ENCODE results near the gene PNMA6E.
A peak's percentile ranks its signal among the peaks of the same experiment; 100 is the strongest.

The PNMA6E gene

DNA sequence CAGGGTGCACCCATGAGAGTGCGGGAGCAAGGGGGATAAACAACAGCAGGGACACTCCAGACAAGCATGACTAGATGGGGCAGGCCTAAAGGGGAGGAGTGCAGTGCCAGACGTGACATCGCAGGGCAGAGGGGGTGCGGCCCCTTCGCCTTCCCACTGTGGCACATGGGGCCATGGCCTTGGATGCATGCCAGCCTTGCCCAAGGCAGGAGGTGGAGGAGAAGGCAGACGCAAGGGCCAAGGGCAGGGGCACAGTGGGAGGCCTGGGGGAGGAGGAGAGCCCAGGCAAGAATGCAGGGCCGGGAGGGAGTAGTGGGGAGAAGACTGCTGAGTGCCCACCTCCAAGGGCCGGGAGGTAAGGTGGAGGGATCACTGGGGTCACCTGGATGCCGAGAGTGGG lies 21.6 kb downstream of the PNMA6E start:
- DNase-seq (ENCODE audit: insufficient read length) (no peak), FAIRE-seq (no peak)
- TF ChIP-seq POLR2A (IDR thresholded peaks at IDR 0.05; ENCODE audit: low read depth, low read length) (no peak), POLR2AphosphoS5 (IDR thresholded peaks at IDR 0.05; ENCODE audit: low read depth, low read length) (no peak), TAF1 (IDR thresholded peaks at IDR 0.05; ENCODE audit: borderline replicate concordance, low read depth, low read length) (no peak)

DNA sequence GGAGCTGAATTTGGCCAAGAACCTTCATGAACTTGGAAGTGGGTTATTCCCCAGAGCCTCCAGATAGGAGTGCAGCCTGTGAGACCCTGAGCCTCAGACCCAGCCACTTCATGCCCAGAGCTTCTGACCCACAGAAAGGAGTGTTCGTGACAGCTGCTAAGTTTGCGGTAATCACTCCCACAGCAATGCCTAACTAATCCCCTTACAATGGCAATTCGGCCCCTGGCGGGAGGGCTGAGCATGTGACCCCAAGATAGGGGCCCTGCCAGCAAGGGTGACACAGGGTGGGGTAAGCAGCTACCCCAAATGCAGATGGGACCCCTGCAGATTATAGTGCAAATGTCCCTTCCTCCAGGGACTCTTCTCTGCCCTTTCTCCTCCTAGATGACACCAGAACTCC lies 22.5 kb downstream of the PNMA6E start:
- FAIRE-seq: no peak
- DNase-seq (ENCODE audit: insufficient read length): no peak
- TF ChIP-seq POLR2A (IDR thresholded peaks at IDR 0.05; ENCODE audit: low read depth, low read length): no peak
- no peak for TF ChIP-seq POLR2AphosphoS5 (IDR thresholded peaks at IDR 0.05; ENCODE audit: low read depth, low read length)
- no peak for TF ChIP-seq TAF1 (IDR thresholded peaks at IDR 0.05; ENCODE audit: borderline replicate concordance, low read depth, low read length)

DNA sequence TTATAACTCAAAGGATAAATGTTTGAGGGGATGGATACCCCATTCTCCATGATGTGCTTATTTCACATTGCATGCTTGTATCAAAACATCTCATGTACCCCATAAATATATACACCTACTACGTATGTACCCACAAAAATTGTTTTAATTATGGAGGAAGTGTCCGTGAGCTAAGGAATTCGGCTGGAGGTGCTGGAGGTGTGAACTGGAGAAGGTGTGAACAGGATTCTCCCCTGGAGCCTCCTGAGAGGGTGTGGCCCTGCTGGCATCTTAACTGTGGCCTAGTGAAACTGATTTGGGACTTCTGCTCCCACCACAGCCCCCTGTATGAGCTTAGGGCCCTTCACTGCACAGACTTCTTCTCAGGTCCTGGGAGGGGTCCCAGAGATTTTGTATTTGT lies 23.4 kb downstream of the PNMA6E start:
- TF ChIP-seq POLR2AphosphoS5 (IDR thresholded peaks at IDR 0.05; ENCODE audit: low read depth, low read length): no peak
- no peak for TF ChIP-seq TAF1 (IDR thresholded peaks at IDR 0.05; ENCODE audit: borderline replicate concordance, low read depth, low read length)
- no peak for TF ChIP-seq POLR2A (IDR thresholded peaks at IDR 0.05; ENCODE audit: low read depth, low read length)
- FAIRE-seq: no peak
- DNase-seq (ENCODE audit: insufficient read length): no peak

DNA sequence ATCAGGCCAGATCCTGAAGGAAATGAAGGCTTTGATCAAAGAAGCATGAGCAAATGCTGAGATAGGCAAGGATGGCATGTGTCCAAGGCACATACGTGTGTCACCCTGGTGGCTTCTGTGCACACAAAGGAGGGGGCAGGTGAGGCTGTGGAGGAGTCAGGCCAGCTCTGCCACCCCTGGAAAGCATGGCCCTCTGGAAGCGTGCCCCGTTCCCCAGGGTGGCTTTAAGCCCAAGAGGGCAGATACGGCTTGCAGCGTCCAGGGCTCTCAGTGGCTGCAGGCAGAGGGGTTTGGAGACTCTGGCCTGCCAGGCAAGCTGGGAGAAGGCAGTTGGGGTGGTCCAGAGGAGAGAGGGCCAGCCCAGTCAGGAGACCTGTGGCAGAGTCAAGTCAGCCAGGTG lies 25.6 kb downstream of the PNMA6E start:
- FAIRE-seq (no peak), DNase-seq (ENCODE audit: insufficient read length) (no peak)
- TF ChIP-seq TAF1 (IDR thresholded peaks at IDR 0.05; ENCODE audit: borderline replicate concordance, low read depth, low read length) (no peak), POLR2AphosphoS5 (IDR thresholded peaks at IDR 0.05; ENCODE audit: low read depth, low read length) (no peak), POLR2A (IDR thresholded peaks at IDR 0.05; ENCODE audit: low read depth, low read length) (no peak)

DNA sequence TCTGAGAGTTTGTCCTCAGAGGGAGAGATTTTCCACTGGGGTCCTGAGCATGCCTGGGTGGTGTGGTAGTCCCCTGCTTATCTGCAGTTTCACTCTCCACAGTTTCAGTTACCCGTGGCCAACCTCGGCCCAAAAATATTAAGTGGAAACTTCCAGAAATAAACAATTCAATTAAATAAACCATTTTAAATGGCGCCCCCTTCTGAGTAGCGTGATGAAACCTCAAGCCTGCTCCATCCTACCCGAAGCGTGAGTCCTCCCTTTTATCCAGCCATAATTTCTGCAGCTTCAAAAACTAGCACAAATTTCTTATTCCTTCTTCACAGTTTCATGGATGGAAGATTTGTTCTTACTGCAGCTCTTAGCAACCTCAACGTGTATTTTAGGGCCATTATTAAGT lies 26.7 kb downstream of the PNMA6E start:
- FAIRE-seq (no peak), DNase-seq (ENCODE audit: insufficient read length) (no peak)
- TF ChIP-seq TAF1 (IDR thresholded peaks at IDR 0.05; ENCODE audit: borderline replicate concordance, low read depth, low read length) (no peak), POLR2AphosphoS5 (IDR thresholded peaks at IDR 0.05; ENCODE audit: low read depth, low read length) (no peak), POLR2A (IDR thresholded peaks at IDR 0.05; ENCODE audit: low read depth, low read length) (no peak)

DNA sequence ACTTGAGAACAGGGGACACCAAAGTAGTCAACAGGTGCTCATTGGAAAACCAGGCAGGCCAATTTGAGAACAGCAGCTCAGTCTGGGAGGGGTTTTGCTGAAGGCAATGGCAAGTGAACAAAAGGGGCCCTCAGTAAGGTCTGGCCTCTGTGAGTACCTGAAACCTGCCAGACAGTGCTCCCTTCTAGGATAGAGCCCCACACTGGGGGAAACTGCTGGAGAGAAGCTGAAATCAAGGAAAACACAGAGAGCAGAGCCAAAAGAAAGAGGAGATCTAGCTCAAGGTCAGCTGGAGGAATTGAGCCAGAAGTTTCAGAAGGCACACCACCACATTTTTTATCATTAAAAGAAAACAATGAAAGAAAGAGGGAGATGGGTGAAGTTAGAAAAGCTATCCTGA lies 28.2 kb downstream of the PNMA6E start:
- TF ChIP-seq TAF1 (IDR thresholded peaks at IDR 0.05; ENCODE audit: borderline replicate concordance, low read depth, low read length) (no peak), POLR2A (IDR thresholded peaks at IDR 0.05; ENCODE audit: low read depth, low read length) (no peak), POLR2AphosphoS5 (IDR thresholded peaks at IDR 0.05; ENCODE audit: low read depth, low read length) (no peak)
- no peak for DNase-seq (ENCODE audit: insufficient read length)
- FAIRE-seq: no peak

DNA sequence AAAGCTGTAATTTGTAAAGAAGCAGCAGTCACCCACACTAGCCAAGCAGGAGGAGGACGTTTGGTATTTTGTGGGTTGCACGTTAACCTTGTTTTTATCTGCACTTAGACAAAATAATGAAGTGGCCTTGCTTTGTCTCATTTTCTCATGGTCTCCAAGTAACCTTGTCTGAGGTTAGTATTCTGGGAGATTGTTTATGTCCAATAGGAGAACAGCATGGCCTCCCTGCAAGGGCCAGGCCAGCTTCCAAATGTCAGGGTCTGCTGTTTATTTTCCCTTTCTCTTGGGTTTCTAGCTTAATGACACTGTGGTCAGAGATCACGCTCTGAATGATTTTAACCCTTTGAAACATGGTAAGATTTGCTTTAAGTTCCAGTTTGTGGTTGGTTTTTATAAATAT lies 29.9 kb downstream of the PNMA6E start:
- DNase-seq (ENCODE audit: insufficient read length) (no peak), FAIRE-seq (no peak)
- no peak for TF ChIP-seq POLR2A (IDR thresholded peaks at IDR 0.05; ENCODE audit: low read depth, low read length)
- no peak for TF ChIP-seq POLR2AphosphoS5 (IDR thresholded peaks at IDR 0.05; ENCODE audit: low read depth, low read length)
- TF ChIP-seq TAF1 (IDR thresholded peaks at IDR 0.05; ENCODE audit: borderline replicate concordance, low read depth, low read length): no peak

DNA sequence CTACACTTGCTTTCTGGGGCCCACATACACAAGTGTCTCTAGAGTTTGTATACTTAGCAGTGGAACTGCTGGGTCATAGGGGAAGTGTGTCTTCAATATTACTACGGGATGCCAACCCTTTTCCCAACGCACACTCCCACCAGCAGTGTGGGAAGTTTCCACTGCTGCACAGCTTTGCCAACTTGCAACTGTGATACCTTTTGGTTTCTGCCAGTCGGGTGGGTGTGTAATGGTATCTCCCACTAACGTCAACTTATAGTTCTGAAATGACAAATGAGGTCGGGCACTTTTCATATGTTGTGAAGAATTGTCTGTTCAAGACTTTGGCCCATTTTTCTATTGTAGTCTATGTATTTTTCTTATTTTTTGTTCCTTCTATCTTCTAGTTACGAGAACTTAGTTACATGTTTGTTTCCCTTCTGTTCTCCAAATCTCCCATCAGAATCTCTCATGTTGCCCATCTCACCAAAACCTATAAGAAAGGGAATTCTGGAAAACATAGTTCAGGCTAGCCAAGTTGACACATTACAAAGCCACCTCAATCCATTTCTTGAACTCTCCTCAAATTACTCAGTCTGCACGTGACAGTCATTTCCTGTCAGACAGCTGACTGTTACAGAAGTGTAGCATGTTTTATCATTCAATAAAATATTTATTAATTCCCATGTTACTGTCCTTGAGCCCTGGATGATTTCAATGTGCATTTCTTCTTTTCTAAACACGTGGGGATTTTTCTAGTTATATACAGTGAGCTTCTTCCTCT lies 30.7 kb downstream of the PNMA6E start:
- DNase-seq (ENCODE audit: insufficient read length) (no peak), FAIRE-seq (peak; percentile 44)
- TF ChIP-seq TAF1 (IDR thresholded peaks at IDR 0.05; ENCODE audit: borderline replicate concordance, low read depth, low read length) (no peak), POLR2AphosphoS5 (IDR thresholded peaks at IDR 0.05; ENCODE audit: low read depth, low read length) (no peak), POLR2A (IDR thresholded peaks at IDR 0.05; ENCODE audit: low read depth, low read length) (no peak)

DNA sequence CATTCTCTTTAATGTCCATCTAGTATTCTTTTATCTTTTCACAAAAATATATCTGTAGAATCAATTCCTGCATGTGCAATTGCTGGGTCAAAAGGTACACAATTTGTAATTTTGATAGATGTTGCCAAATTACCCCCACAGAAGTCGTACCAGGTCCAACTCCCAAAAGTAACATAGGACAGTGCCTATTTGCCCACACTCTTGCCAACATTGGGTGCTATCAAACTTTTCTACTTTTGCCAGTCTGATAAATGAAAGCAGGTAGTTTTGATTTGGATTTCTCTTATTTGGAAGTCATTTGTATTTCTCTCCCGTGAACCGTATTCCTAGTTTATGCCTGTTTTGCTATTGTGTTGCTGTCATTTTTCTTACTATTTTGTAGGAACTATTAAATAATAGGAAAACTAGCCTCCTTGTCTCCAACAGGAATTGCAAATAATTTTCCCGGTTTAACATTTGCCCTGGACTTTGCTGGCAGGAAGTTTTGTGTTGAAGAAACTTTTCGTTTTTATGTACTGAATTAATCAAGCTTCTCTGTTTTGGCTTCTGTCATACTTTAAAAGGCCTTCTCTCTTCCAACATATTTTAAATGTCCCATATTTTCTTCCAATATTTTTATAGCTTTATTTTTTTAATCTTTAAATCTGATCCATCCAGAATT lies 34.1 kb downstream of the PNMA6E start:
- FAIRE-seq (no peak), DNase-seq (ENCODE audit: insufficient read length) (no peak)
- no peak for TF ChIP-seq TAF1 (IDR thresholded peaks at IDR 0.05; ENCODE audit: borderline replicate concordance, low read depth, low read length)
- TF ChIP-seq POLR2AphosphoS5 (IDR thresholded peaks at IDR 0.05; ENCODE audit: low read depth, low read length): no peak
- TF ChIP-seq POLR2A (IDR thresholded peaks at IDR 0.05; ENCODE audit: low read depth, low read length): no peak

DNA sequence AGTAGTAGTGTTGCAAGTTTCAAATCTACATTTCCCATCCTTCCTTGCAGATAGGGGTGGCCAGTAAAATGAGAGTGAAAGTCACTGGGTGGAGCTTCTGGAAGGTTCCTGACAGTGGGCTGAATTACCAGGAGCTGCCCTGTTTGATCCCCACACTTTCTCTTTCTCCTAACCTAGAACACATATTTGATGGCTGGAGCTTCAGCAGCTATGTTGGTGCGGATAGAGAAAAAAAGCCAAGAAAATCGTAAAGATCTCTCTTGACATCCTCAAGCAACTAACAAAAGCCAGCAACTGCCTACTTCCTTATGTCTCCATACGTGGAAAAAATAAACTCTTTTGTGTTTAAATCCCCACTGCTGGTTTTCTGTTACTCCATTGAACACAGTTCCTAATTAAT lies 35.0 kb downstream of the PNMA6E start:
- DNase-seq (ENCODE audit: insufficient read length) (no peak), FAIRE-seq (no peak)
- TF ChIP-seq POLR2A (IDR thresholded peaks at IDR 0.05; ENCODE audit: low read depth, low read length) (no peak), TAF1 (IDR thresholded peaks at IDR 0.05; ENCODE audit: borderline replicate concordance, low read depth, low read length) (no peak), POLR2AphosphoS5 (IDR thresholded peaks at IDR 0.05; ENCODE audit: low read depth, low read length) (no peak)

DNA sequence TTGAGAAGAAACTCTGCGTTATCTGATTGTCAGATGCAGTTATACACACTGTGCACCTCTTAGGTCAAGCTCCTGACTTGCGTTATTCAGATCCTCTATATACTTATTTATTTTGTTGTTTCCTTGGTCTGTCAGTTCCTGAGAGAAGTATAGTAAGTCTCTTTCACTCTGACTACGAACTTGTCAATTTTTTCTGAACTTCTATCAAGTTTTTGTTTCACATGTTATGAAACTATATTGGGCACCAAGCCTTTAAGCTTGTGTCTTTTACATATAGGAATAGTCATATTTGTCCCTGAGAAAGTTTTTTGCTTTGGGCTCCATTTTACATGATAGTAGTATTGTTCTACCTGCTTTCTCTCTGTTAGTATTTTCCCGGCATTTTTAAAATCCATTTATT lies 35.5 kb downstream of the PNMA6E start:
- FAIRE-seq (no peak), DNase-seq (ENCODE audit: insufficient read length) (no peak)
- TF ChIP-seq POLR2AphosphoS5 (IDR thresholded peaks at IDR 0.05; ENCODE audit: low read depth, low read length) (no peak), TAF1 (IDR thresholded peaks at IDR 0.05; ENCODE audit: borderline replicate concordance, low read depth, low read length) (no peak), POLR2A (IDR thresholded peaks at IDR 0.05; ENCODE audit: low read depth, low read length) (no peak)

DNA sequence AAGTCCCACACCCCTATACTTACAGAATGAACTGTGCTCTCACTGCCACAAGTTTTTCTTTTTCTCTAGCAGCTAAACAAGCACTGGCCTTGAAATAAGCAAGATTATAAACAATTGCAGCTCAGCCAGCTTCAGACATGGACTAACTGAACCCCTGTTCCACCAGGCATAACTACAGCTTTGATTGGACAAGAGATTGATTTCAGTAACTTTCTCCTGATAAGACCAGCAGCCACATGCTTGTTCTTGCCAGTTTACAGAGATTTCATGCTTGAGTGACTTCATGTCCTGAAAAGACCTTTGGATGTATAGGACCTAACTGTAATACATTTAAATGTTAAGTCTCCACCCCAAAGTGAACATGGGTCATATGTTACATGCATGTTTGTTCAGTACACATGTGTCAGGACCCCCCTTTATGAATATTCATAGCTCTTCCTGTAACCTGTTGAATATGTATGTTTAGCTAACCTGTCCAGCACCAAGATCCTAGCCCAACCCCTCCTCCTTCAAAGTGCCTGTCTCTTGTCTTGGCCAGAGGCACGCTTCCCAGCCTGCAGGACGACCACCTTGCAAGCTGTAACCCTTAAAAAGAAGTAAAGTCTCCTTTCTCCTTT lies 39.3 kb downstream of the PNMA6E start:
- no peak for DNase-seq (ENCODE audit: insufficient read length)

More for the DNA sequence above, 39.3 kb downstream of the PNMA6E start:
- no peak for TF ChIP-seq POLR2A (IDR thresholded peaks at IDR 0.05; ENCODE audit: low read depth, low read length)
- TF ChIP-seq TAF1 (IDR thresholded peaks at IDR 0.05; ENCODE audit: borderline replicate concordance, low read depth, low read length): no peak
- no peak for TF ChIP-seq POLR2AphosphoS5 (IDR thresholded peaks at IDR 0.05; ENCODE audit: low read depth, low read length)
- no peak for FAIRE-seq
